ENCODE data around the gene FICD.

FICD gene

GRCh38 chr12:108564724-108565123, 49.6 kb downstream of the FICD start:
- in situ Hi-C loops (cut with HindIII; ENCODE audit: low sequenced_read_pairs), result loop anchor here (5.0 to 25.0 kb wide), 4 partner anchors 58 to 548 kb away; partner anchors contain the start of gene ACACB

DNA sequence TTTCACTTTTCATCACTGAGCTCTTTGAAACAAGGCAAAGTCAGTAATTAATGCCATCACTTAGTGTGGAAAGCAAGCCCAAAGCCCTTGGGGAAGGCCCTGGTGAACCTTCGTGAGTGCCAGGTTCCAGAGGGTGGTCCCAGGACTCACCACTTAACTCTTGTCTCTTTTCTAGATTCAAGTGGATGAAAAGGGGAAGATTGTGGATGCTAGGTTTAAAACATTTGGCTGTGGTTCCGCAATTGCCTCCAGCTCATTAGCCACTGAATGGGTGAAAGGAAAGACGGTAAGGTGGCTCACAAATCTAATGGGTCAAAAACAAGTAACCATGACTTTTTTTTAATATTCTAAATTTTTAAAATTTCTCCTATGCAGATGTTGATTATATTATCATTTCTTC, 50.1 kb downstream of the FICD start:
- in situ Hi-C loops (cut with HindIII; ENCODE audit: low sequenced_read_pairs), result loop anchor here (25.0 kb wide), 1 partner anchor 547 kb away; the partner anchor contains the start of gene ACACB

DNA sequence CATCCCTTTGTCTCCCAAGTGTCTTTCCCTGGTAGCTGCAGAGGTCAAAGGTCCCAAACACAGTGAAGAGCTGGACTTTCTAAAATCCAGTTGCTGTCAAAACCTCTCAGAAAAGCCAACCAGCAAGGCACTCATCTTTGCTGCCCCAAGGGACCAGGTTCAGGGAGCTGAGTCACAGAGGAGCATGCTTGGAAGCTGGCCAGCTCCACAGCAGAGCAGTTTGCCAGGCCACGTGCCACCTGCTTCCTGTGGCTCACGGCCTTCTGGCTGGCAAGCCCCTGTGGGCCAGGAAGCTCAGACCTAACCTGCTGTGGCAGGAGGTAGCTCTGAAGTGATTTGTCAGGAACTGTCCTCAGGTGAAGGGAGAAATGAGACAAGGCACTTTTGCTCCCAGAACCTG, 50.9 kb downstream of the FICD start:
- in situ Hi-C loops (cut with HindIII; ENCODE audit: low sequenced_read_pairs), result loop anchor here (25.0 kb wide), 1 partner anchor 546 kb away; the partner anchor contains the start of gene ACACB

- in situ Hi-C loops (cut with HindIII; ENCODE audit: low sequenced_read_pairs), result loop anchor here (25.0 kb wide), 1 partner anchor 546 kb away; the partner anchor contains the start of gene ACACB
Observed at GRCh38 chr12:108566452-108566851, 51.4 kb downstream of the FICD start.

- in situ Hi-C loops (cut with HindIII; ENCODE audit: low sequenced_read_pairs), result loop anchor here (25.0 kb wide), 1 partner anchor 545 kb away; the partner anchor contains the start of gene ACACB
Observed at GRCh38 chr12:108567406-108568337, 52.6 kb downstream of the FICD start.

DNA sequence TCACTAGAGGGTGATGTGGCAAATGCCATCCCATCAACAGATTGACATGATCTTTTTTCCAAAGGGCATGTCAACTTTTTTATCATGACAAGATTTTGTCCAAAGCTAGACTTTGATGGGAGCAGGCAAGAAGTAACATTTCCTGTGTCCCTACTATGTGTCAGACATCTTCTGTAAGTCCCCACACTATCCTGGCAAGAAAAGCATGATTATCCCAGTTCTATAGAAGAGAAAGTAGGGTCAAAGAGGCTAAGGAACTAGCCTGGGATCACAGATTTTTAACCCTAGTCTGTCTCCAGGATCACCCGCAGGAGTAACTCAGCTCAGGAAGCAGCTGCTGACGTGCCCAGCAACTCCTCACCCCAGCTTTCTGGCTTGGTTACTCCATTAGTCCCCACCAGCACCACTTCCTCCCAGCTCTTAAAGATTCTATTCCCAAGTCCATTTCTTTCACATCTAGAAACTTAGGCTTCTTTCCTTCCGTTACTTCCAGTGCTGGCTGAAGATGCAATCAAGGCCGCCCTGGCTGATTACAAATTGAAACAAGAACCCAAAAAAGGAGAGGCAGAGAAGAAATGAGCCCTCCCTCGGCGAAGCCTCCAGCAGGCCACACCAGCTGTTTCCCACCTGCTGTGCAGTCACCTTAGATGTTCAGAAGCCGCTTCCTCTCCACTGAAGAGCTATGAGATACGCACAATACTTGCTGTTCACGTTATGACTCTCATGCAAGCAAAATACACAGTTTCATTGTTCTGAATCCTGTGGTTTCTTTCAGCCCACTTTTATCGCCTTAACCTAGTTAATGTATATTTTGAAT, 53.5 kb downstream of the FICD start:
- in situ Hi-C loops (cut with HindIII; ENCODE audit: low sequenced_read_pairs), result loop anchor here (25.0 kb wide), 1 partner anchor 544 kb away; the partner anchor contains the start of gene ACACB

All from endothelial cell of hepatic sinusoid (primary cell).